HEK293 (cell line): ENCODE results near the gene RHBG.

Experiments
- CTCF ChIA-PET: fragments of 350-600 bp; formaldehyde crosslinking; extraction: SDS; loops from one replicate; lab custom pipeline; 2021; ENCODE audit warnings: antibody characterized with exemption; lab: Yijun Ruan, JAX
- POLR2A ChIA-PET: fragments of 300-600 bp; formaldehyde crosslinking; extraction: SDS; loops from one replicate; lab custom pipeline; 2020; ENCODE audit warnings: antibody characterized with exemption, inconsistent platforms; lab: Yijun Ruan, JAX
- H3K27ac ChIP-seq: fragments of 200-500 bp; sonication (Bioruptor generic); 2 replicates; pipeline ENCODE4 v1.5.1; 2014; ENCODE audit warnings: low read depth, low read length, control low read depth, inconsistent platforms; ENCODE audit errors: extremely low read depth
- H3K36me3 ChIP-seq, 2 experiments: fragments of 200-500 bp in 1 of 2; sonication (Bioruptor generic) in 1 of 2; 1 replicate in 1 of 2; 2 replicates in 1 of 2; pipeline ENCODE4 v1.5.1; 2014 to 2017; ENCODE audit warnings: inconsistent platforms in 2 of 2, low read length in 2 of 2; ENCODE audit not compliant: control insufficient read depth in 2 of 2, insufficient read depth in 1 of 2
- H3K4me1 ChIP-seq: fragments of 200-500 bp; sonication (Bioruptor generic); 2 replicates; pipeline ENCODE4 v1.5.1; 2014; ENCODE audit warnings: mild to moderate bottlenecking, low read length, inconsistent platforms; ENCODE audit not compliant: control insufficient read depth, insufficient read depth
- H3K4me3 ChIP-seq: 2 replicates; pipeline ENCODE4 v1.5.1; 2011; ENCODE audit warnings: low read depth, mild to moderate bottlenecking, control low read depth, low read length, moderate library complexity
- H3K9me3 ChIP-seq: fragments of 200-500 bp; sonication (Bioruptor generic); 2 replicates; pipeline ENCODE4 v1.5.1; 2014; ENCODE audit warnings: low read depth, low read length, inconsistent platforms; ENCODE audit not compliant: control insufficient read depth, insufficient read depth
- EGR2 ChIP-seq: fragments of 450-650 bp; formaldehyde crosslinking; IDR thresholded peaks from 2 replicates; pipeline ENCODE4 v1.5.1; 2016; ENCODE audit warnings: low read depth, missing biosample characterization, missing genetic modification characterization
- OSR2 ChIP-seq: fragments of 450-650 bp; formaldehyde crosslinking; IDR thresholded peaks from 2 replicates; pipeline ENCODE4 v1.5.1; 2016; ENCODE audit warnings: missing biosample characterization, missing genetic modification characterization
- ZBTB10 ChIP-seq: fragments of 450-650 bp; formaldehyde crosslinking; IDR thresholded peaks from 2 replicates; pipeline ENCODE4 v1.5.1; 2016; ENCODE audit warnings: missing biosample characterization, missing genetic modification characterization
- ZBTB21 ChIP-seq: fragments of 450-650 bp; formaldehyde crosslinking; IDR thresholded peaks from 2 replicates; pipeline ENCODE4 v1.5.1; 2017; ENCODE audit warnings: missing biosample characterization, missing genetic modification characterization
- ZNF132 ChIP-seq: fragments of 450-650 bp; formaldehyde crosslinking; IDR thresholded peaks from 2 replicates; pipeline ENCODE4 v1.5.1; 2017; ENCODE audit warnings: missing biosample characterization, missing genetic modification characterization, borderline replicate concordance
- ZNF23 ChIP-seq: fragments of 450-650 bp; formaldehyde crosslinking; IDR thresholded peaks from 2 replicates; pipeline ENCODE4 v1.5.1; 2016; ENCODE audit warnings: missing biosample characterization, missing genetic modification characterization, borderline replicate concordance
- ZNF24 ChIP-seq: fragments of 450-650 bp; formaldehyde crosslinking; IDR thresholded peaks from 2 replicates; pipeline ENCODE4 v1.5.1; 2016; ENCODE audit warnings: missing biosample characterization, missing genetic modification characterization
- ZNF433 ChIP-seq: fragments of 450-650 bp; formaldehyde crosslinking; IDR thresholded peaks from 2 replicates; pipeline ENCODE4 v1.5.1; 2016; ENCODE audit warnings: missing biosample characterization, missing genetic modification characterization, low read depth
- ZNF510 ChIP-seq: fragments of 450-650 bp; formaldehyde crosslinking; IDR thresholded peaks from 2 replicates; pipeline ENCODE4 v1.5.1; 2018; ENCODE audit warnings: mild to moderate bottlenecking, missing genetic modification characterization, missing biosample characterization; ENCODE audit not compliant: insufficient replicate concordance
- ZNF600 ChIP-seq: fragments of 450-650 bp; formaldehyde crosslinking; IDR thresholded peaks from 2 replicates; pipeline ENCODE4 v1.5.1; 2016; ENCODE audit warnings: missing biosample characterization, missing genetic modification characterization
- ZNF645 ChIP-seq: fragments of 450-650 bp; formaldehyde crosslinking; IDR thresholded peaks from 2 replicates; pipeline ENCODE4; 2016; ENCODE audit warnings: missing biosample characterization, missing genetic modification characterization
- ZNF664 ChIP-seq: fragments of 450-650 bp; formaldehyde crosslinking; IDR thresholded peaks from 2 replicates; pipeline ENCODE4 v1.5.1; 2016; ENCODE audit warnings: missing biosample characterization, missing genetic modification characterization
- ZNF768 ChIP-seq: fragments of 450-650 bp; formaldehyde crosslinking; IDR thresholded peaks from 2 replicates; pipeline ENCODE4 v1.5.1; 2018; ENCODE audit warnings: missing biosample characterization, mild to moderate bottlenecking, missing genetic modification characterization
- ZSCAN30 ChIP-seq: fragments of 450-650 bp; IDR thresholded peaks from 2 replicates; pipeline ENCODE4 v1.5.1; 2018; ENCODE audit warnings: missing biosample characterization, mild to moderate bottlenecking, missing genetic modification characterization, moderate library complexity
- TF ChIP-seq, protein P1 (sequence below): fragments of 450-650 bp; formaldehyde crosslinking; IDR thresholded peaks from 2 replicates; pipeline ENCODE4 v1.5.1; 2016; ENCODE audit warnings: missing biosample characterization, missing genetic modification characterization
- TF ChIP-seq, protein P2 (sequence below): fragments of 450-650 bp; formaldehyde crosslinking; conservative IDR thresholded peaks from 2 replicates; pipeline ENCODE4 v1.5.1; 2016; ENCODE audit warnings: low read depth, missing biosample characterization, missing genetic modification characterization
- TF ChIP-seq, protein P3 (sequence below): fragments of 450-650 bp; formaldehyde crosslinking; IDR thresholded peaks from 2 replicates; pipeline ENCODE4 v1.5.1; 2017; ENCODE audit warnings: missing biosample characterization, missing genetic modification characterization
- TF ChIP-seq, protein P4 (sequence below): fragments of 450-650 bp; formaldehyde crosslinking; IDR thresholded peaks from 2 replicates; pipeline ENCODE4 v1.5.1; 2016; ENCODE audit warnings: missing biosample characterization, missing genetic modification characterization

Gene RHBG

DNA sequence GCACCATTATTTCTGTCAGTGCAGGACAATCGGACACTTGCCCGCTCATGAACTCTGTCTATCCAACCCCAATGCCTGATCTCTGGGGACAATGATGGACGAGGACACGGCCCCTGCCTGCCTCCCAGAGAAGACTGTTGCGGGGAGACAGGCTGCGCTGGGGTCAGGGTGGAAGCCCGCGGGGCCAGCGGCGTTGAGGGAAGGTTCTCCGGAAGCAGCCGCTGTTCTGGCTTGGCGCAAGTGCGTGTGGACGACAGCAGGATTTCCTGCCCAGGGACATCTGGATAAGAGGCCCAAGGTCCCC is 18.8 kb downstream of the RHBG start:
- TF ChIP-seq ZNF510 (tag by site-specific recombination) (no peak), ZNF433 (tag by site-specific recombination) (no peak), ZBTB10 (tag by site-specific recombination) (no peak), ZNF664 (tag by site-specific recombination) (no peak)
- no peaks in the 10 kb centered on the region for H3K9me3 ChIP-seq
- no peaks in the 10 kb centered on the region for H3K36me3 ChIP-seq
- H3K27ac ChIP-seq: no peak overlapping the region
- CTCF ChIA-PET: interaction anchor here (2.9 to 17.5 kb wide), 3 partner anchors 13 to 63 kb away, joined by 51 to 439 read pairs (median 110); no protein-coding TSS in a partner anchor
- POLR2A ChIA-PET: no interaction called here
- H3K4me1 ChIP-seq: no peaks in the 10 kb centered on the region
- H3K4me3 ChIP-seq: no peak overlapping the region

DNA sequence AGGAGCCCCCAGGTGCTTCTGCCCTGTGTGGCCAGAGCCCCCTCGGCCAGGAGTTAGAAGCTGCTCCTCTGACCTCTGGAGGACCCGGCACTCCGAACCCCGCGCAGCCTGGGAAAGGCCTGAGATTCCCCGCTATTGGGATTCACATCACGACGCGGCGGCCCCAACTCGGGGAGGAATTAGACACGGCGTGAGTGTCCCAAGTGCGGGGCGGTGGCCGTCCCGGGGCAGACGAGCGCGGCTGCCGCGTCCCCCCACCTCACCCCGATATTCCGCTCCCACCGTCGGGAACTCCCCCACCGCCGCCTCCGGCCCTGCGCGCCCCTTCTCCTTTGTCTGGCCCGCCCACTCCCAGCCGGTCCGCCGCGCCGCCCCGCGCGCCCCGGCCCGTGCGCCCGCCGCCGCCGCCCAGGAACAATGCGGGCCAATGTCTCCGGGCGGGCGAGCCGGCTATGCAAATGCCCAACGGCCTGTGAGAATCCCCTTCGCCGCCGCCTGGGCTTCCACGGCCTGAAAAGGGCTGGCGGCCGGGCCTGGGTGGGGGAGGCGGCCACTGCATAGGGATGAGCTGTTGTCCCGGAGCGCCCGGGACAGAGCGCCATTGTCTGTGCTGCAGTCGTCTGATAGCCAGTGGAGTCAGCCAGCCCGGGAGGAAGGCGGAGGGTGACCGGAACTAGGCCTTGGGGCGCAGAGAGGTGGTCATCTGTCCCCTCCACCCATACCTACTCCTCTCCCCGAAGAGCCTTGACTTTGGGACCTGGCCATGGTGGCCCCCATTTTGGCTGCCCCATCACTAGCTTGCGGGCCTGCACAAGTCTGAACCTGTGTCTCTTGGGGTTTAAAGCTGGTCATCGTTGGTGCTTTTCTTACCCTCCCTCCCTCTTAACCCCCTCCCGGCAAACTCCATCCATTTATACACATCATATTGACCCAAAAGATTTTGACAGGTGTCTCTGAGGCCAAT is 19.4 kb downstream of the RHBG start:
- Histone ChIP-seq H3K36me3 (no peaks in the 10 kb centered on the region), H3K9me3 (no peaks in the 10 kb centered on the region), H3K27ac (no peak overlapping the region), H3K4me3 (no peak overlapping the region), H3K4me1 (no peaks in the 10 kb centered on the region)
- ChIA-PET CTCF (interaction anchor here (0.6 to 17.5 kb wide), 4 partner anchors 53 to 289 kb away, joined by 3 to 439 read pairs (median 3); partner anchors contain the start of gene NES), POLR2A (no interaction called here)
- TF ChIP-seq ZNF600 (tag by site-specific recombination) (no peak), ZNF24 (no peak), ZNF23 (no peak), ZNF132 (tag by site-specific recombination) (no peak), OSR2 (tag by site-specific recombination) (no peak), ZBTB21 (tag by site-specific recombination) (no peak), ZNF645 (tag by site-specific recombination) (no peak), EGR2 (tag by site-specific recombination) (no peak), ZNF768 (tag by site-specific recombination) (no peak), ZSCAN30 (tag by site-specific recombination) (no peak)
- TF ChIP-seq, protein P1, sequence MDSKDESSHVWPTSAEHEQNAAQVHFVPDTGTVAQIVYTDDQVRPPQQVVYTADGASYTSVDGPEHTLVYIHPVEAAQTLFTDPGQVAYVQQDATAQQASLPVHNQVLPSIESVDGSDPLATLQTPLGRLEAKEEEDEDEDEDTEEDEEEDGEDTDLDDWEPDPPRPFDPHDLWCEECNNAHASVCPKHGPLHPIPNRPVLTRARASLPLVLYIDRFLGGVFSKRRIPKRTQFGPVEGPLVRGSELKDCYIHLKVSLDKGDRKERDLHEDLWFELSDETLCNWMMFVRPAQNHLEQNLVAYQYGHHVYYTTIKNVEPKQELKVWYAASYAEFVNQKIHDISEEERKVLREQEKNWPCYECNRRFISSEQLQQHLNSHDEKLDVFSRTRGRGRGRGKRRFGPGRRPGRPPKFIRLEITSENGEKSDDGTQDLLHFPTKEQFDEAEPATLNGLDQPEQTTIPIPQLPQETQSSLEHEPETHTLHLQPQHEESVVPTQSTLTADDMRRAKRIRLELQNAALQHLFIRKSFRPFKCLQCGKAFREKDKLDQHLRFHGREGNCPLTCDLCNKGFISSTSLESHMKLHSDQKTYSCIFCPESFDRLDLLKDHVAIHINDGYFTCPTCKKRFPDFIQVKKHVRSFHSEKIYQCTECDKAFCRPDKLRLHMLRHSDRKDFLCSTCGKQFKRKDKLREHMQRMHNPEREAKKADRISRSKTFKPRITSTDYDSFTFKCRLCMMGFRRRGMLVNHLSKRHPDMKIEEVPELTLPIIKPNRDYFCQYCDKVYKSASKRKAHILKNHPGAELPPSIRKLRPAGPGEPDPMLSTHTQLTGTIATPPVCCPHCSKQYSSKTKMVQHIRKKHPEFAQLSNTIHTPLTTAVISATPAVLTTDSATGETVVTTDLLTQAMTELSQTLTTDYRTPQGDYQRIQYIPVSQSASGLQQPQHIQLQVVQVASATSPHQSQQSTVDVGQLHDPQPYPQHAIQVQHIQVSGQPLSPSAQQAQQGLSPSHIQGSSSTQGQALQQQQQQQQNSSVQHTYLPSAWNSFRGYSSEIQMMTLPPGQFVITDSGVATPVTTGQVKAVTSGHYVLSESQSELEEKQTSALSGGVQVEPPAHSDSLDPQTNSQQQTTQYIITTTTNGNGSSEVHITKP (tag by site-specific recombination): no peak
- TF ChIP-seq, protein P2, sequence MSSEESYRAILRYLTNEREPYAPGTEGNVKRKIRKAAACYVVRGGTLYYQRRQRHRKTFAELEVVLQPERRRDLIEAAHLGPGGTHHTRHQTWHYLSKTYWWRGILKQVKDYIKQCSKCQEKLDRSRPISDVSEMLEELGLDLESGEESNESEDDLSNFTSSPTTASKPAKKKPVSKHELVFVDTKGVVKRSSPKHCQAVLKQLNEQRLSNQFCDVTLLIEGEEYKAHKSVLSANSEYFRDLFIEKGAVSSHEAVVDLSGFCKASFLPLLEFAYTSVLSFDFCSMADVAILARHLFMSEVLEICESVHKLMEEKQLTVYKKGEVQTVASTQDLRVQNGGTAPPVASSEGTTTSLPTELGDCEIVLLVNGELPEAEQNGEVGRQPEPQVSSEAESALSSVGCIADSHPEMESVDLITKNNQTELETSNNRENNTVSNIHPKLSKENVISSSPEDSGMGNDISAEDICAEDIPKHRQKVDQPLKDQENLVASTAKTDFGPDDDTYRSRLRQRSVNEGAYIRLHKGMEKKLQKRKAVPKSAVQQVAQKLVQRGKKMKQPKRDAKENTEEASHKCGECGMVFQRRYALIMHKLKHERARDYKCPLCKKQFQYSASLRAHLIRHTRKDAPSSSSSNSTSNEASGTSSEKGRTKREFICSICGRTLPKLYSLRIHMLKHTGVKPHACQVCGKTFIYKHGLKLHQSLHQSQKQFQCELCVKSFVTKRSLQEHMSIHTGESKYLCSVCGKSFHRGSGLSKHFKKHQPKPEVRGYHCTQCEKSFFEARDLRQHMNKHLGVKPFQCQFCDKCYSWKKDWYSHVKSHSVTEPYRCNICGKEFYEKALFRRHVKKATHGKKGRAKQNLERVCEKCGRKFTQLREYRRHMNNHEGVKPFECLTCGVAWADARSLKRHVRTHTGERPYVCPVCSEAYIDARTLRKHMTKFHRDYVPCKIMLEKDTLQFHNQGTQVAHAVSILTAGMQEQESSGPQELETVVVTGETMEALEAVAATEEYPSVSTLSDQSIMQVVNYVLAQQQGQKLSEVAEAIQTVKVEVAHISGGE: no peak
- TF ChIP-seq, protein P3, sequence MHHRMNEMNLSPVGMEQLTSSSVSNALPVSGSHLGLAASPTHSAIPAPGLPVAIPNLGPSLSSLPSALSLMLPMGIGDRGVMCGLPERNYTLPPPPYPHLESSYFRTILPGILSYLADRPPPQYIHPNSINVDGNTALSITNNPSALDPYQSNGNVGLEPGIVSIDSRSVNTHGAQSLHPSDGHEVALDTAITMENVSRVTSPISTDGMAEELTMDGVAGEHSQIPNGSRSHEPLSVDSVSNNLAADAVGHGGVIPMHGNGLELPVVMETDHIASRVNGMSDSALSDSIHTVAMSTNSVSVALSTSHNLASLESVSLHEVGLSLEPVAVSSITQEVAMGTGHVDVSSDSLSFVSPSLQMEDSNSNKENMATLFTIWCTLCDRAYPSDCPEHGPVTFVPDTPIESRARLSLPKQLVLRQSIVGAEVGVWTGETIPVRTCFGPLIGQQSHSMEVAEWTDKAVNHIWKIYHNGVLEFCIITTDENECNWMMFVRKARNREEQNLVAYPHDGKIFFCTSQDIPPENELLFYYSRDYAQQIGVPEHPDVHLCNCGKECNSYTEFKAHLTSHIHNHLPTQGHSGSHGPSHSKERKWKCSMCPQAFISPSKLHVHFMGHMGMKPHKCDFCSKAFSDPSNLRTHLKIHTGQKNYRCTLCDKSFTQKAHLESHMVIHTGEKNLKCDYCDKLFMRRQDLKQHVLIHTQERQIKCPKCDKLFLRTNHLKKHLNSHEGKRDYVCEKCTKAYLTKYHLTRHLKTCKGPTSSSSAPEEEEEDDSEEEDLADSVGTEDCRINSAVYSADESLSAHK (tag by site-specific recombination): no peak
- TF ChIP-seq, protein P4, sequence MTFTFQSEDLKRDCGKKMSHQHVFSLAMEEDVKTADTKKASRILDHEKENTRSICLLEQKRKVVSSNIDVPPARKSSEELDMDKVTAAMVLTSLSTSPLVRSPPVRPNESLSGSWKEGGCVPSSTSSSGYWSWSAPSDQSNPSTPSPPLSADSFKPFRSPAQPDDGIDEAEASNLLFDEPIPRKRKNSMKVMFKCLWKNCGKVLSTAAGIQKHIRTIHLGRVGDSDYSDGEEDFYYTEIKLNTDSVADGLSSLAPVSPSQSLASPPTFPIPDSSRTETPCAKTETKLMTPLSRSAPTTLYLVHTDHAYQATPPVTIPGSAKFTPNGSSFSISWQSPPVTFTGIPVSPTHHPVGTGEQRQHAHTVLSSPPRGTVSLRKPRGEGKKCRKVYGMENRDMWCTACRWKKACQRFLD (tag by site-specific recombination): no peak
